GM12875 (cell line): ENCODE measurements around the gene TMED10.
"Not testable (repeated sequence)": the region's sequence is repeated elsewhere in the genome, so short reads cannot be mapped to it uniquely, and the experiment has no call there.

Experiments used
- H3K4me3 ChIP-seq: one replicate; pipeline ENCODE4 v1.5.1; 2011; ENCODE audit warnings: low read depth, low read length, control low read depth
- CTCF ChIP-seq: IDR thresholded peaks from 2 replicates; pipeline ENCODE4 v1.5.1; 2011; ENCODE audit warnings: low read depth, mild to moderate bottlenecking, control low read depth, inconsistent platforms, low read length, moderate library complexity, borderline replicate concordance; ENCODE audit not compliant: insufficient read depth

TMED10 gene

GRCh38 chr14:75153295-75153694 is 23.1 kb downstream of the TMED10 start:
- no peak overlapping the region for H3K4me3 ChIP-seq
- TF ChIP-seq CTCF, result no peak

GRCh38 chr14:75151851-75152250 is 24.6 kb downstream of the TMED10 start:
- H3K4me3 ChIP-seq, result no peak overlapping the region
- TF ChIP-seq CTCF, result no peak

GRCh38 chr14:75150637-75151036 is 25.8 kb downstream of the TMED10 start:
- H3K4me3 ChIP-seq, result not testable (repeated sequence)

GRCh38 chr14:75150150-75150549 is 26.3 kb downstream of the TMED10 start:
- no peak for TF ChIP-seq CTCF
- no peak overlapping the region for H3K4me3 ChIP-seq

- peak; percentile 14; the same call in 1 of the 2 replicates for TF ChIP-seq CTCF
These were observed 28.9 kb downstream of the TMED10 start for GRCh38 chr14:75147423-75148071.

GRCh38 chr14:75144944-75145343 is 31.5 kb downstream of the TMED10 start:
- no peak for TF ChIP-seq CTCF
- H3K4me3 ChIP-seq, result no peak overlapping the region

More at GRCh38 chr14:75147423-75148071, 28.9 kb downstream of the TMED10 start:
- no peak overlapping the region for H3K4me3 ChIP-seq

- H3K4me3 ChIP-seq, result no peak overlapping the region
- no peak for TF ChIP-seq CTCF
These were observed 32.5 kb downstream of the TMED10 start for GRCh38 chr14:75143761-75144527.

GRCh38 chr14:75142494-75142893 is 33.9 kb downstream of the TMED10 start:
- H3K4me3 ChIP-seq, result no peak overlapping the region
- no peak for TF ChIP-seq CTCF
